ENCODE results near the gene OR2F2. TPM values are rescaled to one million over a fixed set of nuclear protein-coding genes. Genes with fewer than 3 reads are reported as not detected.

Gene OR2F2
- total and polyA plus RNA-seq, 8 donors: not detected

DNA sequence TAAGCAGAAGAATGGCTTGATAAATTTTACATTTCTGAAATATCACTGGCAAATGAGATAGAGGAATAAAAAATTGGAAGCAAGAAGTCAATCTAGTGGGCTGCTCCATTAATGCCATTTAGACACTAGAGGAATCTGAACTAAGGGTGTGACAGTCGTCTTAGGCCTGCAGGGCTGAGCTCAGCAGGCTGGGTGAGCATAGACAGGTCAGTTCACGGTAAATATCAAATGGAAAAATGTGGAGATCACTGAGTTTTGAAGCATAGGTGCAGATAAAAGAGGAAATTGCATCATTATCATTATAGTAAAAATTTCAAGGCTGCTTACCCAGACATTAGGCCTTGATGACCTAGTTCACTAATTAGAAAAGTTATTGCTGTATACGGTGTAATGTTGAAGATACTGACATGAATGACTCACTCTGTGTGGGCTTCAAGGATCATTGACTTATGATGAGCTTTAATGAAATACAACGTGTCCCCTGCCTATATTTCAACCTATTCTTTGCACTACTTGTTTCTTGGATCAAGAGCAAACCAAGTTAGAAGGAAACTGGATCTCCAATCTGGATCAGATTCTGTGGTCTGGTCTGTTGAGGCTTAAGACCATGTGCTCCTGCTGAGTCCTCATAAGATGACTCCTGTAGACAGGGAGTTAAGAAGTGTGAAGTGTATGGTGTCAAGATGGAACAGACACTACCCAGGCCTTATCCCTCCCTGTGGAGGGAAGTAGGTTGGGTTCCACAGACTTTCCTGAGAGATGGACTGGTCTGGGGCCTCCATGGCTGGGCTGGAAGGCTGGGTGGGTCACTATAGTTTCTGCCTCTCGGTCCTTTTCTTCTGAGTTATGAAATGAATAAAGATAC lies 3.6 kb downstream of the OR2F2 start:
- H3K4me3 ChIP-seq: no peak overlapping the region
- no peak overlapping the region for H3K27ac ChIP-seq
- no peaks in the 10 kb centered on the region for H3K36me3 ChIP-seq
- no peak for ATAC-seq
- no peak for DNase-seq
- H3K27me3 ChIP-seq: no peaks in the 10 kb centered on the region
- H3K4me1 ChIP-seq: no peaks in the 10 kb centered on the region
- intact Hi-C loops (cut with DNase I): no loop called here
- no peaks in the 10 kb centered on the region for H3K9me3 ChIP-seq
- TF ChIP-seq, protein P1, sequence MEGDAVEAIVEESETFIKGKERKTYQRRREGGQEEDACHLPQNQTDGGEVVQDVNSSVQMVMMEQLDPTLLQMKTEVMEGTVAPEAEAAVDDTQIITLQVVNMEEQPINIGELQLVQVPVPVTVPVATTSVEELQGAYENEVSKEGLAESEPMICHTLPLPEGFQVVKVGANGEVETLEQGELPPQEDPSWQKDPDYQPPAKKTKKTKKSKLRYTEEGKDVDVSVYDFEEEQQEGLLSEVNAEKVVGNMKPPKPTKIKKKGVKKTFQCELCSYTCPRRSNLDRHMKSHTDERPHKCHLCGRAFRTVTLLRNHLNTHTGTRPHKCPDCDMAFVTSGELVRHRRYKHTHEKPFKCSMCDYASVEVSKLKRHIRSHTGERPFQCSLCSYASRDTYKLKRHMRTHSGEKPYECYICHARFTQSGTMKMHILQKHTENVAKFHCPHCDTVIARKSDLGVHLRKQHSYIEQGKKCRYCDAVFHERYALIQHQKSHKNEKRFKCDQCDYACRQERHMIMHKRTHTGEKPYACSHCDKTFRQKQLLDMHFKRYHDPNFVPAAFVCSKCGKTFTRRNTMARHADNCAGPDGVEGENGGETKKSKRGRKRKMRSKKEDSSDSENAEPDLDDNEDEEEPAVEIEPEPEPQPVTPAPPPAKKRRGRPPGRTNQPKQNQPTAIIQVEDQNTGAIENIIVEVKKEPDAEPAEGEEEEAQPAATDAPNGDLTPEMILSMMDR (IDR thresholded peaks at IDR 0.05): no peak

DNA sequence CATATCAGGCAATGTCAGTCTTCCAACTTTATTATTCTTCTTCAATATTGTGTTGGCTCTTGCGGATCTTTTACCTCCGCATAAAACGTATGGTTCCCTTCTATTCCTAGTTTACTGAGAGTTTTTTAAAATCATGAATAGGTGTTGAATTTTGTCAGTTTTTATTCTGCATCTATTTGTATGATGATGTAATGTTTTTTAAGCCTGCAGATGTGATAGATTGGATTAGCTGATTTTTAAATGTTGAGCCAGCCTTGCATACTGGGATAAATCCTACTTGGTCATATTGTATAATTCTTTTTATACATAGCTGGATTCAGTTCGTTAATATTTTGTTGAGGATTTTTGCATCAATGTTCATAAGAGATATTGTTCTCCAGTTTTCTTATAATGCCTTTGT lies 10.4 kb downstream of the OR2F2 start:
- ATAC-seq: no peak
- H3K9me3 ChIP-seq: no peaks in the 10 kb centered on the region
- H3K4me3 ChIP-seq: no peak overlapping the region
- no peaks in the 10 kb centered on the region for H3K4me1 ChIP-seq
- intact Hi-C loops (cut with DNase I): no loop called here
- TF ChIP-seq, protein P1 (IDR thresholded peaks at IDR 0.05): no peak
- H3K27me3 ChIP-seq: no peaks in the 10 kb centered on the region
- H3K27ac ChIP-seq: no peak overlapping the region
- H3K36me3 ChIP-seq: no peaks in the 10 kb centered on the region
- DNase-seq: no peak

DNA sequence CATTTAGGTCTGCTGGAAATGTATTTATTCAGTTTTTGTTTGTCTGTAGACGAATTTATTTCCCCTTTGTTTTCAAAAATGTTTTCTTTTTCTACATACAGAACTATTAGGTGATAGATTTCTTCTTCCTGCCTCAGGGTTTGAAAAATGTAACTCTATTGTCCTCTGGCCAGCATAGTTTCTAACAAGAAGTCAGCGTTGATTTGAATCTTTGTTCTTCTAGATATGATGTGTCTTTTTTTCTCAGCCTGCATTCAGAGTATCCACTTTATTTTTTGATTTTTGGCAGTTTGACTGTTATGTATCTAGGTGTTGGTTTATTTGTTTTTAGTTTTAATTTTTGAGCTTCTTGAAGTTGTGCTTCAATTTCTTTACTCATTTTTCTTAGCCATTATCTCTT lies 12.1 kb downstream of the OR2F2 start:
- H3K4me1 ChIP-seq: no peaks in the 10 kb centered on the region
- no peak overlapping the region for H3K4me3 ChIP-seq
- ATAC-seq: no peak
- no peaks in the 10 kb centered on the region for H3K36me3 ChIP-seq
- H3K27ac ChIP-seq: no peak overlapping the region
- no peaks in the 10 kb centered on the region for H3K27me3 ChIP-seq
- no peak for DNase-seq
- H3K9me3 ChIP-seq: no peaks in the 10 kb centered on the region
- TF ChIP-seq, protein P1 (IDR thresholded peaks at IDR 0.05): no peak
- intact Hi-C loops (cut with DNase I): no loop called here

DNA sequence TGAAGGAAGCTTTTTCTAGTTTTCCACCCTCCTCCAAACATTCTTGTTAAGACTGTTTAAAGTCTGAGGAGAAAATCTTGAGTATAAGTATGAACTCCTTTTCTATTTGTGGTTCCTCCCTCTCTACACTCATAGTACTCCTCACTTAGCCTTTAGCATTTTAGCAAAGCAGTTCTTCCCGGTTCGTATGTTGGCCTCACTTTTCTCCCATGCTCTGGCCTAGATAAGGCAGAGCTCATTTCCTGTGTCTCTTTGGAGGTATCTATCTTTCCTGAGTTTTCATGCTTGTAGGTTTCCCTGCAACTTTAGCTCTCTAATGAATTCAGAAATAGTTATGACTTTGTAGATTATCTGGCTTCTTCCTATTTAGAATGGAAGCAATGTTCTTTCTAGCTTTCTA lies 13.7 kb downstream of the OR2F2 start:
- DNase-seq: no peak
- no peak overlapping the region for H3K4me3 ChIP-seq
- H3K9me3 ChIP-seq: no peaks in the 10 kb centered on the region
- H3K27me3 ChIP-seq: no peaks in the 10 kb centered on the region
- H3K36me3 ChIP-seq: no peaks in the 10 kb centered on the region
- H3K27ac ChIP-seq: no peak overlapping the region
- intact Hi-C loops (cut with DNase I): no loop called here
- H3K4me1 ChIP-seq: no peaks in the 10 kb centered on the region
- TF ChIP-seq, protein P1 (IDR thresholded peaks at IDR 0.05): no peak
- ATAC-seq: no peak

DNA sequence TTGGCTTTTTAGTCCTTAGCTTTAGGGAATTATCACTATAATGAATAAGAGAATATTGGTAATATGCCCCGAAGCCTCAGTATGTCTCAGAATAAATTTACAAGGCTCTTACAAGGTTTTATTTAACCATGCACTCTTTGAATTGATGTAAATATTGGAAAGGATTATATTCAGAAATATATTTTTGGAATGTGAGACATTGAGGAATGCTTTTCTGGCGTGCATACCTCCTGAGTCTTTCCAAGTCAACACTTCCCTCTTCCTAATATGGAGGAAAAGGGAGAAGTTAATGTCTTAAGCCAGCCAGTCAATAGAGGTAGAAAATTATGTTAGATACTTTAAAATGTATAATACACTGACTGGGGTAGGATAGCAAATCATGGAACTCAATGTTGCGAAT lies 18.4 kb downstream of the OR2F2 start:
- Histone ChIP-seq H3K4me3 (no peak overlapping the region), H3K9me3 (no peaks in the 10 kb centered on the region), H3K27me3 (no peaks in the 10 kb centered on the region), H3K27ac (no peak overlapping the region), H3K36me3 (no peaks in the 10 kb centered on the region), H3K4me1 (no peaks in the 10 kb centered on the region)
- TF ChIP-seq, protein P1 (IDR thresholded peaks at IDR 0.05): no peak
- no peak for ATAC-seq
- no peak for DNase-seq
- intact Hi-C loops (cut with DNase I): no loop called here

All from left lung (tissue), 10 donors.